Mesangial cell (primary cell): ENCODE results near the gene ZNF367. TPM values are rescaled to one million over a fixed set of nuclear protein-coding genes. Genes with fewer than 3 reads are reported as not detected.

Experiments
- total RNA-seq: library from RNA; depleted of rRNA; stranded (reverse); fragments of >200 nt; gene quantifications from 2 replicates; pipeline ENCODE4 v1.2.3, GENCODE V29; 2015

The ZNF367 gene
- total RNA-seq: 1.3 and 6.5 TPM in 2 replicates

GRCh38 chr9:96418083-96418919 lies at the start of gene ZNF367:
Gene ZNF367, minus strand, starts transcription at chr9:96418370. Its CDS starts 338 bp downstream, at chr9:96418032.

DNA sequence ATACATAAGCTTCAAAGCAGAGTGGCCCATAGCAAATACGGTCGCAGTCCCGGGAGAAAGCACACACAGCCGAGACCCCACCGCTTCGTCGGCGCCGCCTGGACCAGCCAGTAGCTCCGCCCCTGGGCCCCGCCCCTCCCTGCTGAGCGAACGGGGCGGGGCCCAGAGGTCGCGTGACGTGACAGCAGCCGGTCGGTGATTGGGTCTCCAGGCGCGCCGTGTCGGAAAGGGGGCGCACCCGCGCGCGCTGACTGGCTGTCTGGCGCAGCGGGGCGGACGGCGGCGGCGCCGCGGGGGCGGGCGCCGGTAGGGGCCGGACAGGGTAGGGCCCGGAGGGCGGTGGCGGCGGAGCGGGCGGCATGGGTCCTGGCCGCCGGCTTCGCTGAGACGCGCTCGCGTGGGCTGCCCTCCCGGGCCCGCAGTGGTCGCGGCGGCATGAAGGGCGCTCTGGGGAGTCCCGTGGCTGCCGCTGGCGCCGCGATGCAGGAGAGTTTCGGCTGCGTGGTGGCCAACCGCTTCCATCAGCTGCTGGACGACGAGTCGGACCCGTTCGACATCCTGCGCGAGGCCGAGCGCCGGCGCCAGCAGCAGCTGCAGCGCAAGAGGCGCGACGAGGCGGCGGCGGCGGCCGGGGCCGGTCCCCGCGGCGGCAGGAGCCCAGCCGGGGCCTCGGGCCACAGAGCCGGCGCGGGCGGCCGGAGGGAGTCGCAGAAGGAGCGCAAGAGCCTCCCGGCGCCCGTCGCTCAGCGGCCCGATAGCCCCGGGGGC lies 31.9 kb upstream of the ZNF367 start, which contains the start of gene HABP4:
HABP4 (plus strand) TSS at position 325 of the 768 bp plus-strand sequence; CDS start at position 436, 111 bp downstream.

DNA sequence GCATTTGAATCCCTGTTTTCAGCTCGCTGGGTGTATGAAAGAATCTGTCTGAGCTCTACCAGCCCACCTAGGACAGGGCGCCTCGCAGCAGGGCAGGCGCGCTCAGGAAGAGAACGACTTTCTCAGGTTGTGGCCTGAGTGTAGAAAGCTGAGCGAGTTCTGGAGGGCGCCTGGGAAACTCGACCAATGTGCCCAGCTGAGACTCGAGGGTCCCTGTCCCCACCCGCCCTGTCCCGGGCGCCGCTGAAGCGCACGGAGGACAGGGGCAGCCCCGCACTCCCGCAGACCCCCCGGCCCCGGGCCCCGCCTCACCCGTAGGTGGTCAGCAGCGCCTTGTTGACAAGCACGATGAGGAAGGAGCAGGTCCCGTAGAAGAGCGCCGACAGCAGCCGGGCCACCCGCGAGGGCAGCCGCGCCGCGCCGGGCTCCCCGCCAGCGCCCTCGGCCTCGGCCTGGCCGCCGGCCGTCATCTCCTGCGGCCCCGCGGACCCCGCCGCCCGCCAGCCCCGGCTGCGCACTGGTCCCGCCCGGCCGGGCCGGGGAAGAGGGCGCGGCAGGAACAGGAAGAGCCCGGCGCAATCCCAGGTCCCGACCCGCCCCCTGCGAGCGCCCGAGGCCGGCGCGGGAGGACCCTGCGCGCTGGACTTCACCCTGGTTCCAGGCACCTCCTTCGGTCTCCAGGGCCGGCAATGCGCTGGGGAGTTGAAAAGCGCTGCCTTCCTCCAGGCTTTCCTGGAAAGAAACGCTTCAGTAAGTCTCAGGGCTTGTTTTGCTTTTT lies 34.8 kb downstream of the ZNF367 start, which contains the start of gene SLC35D2:
SLC35D2 (minus strand) TSS at position 547 of the 778 bp plus-strand sequence; CDS start at position 470, 77 bp downstream.

Other genes with a start within 250 kb of the ZNF367 start
- gene HSD17B3, start 116.2 kb downstream of the ZNF367 start, total RNA-seq: 0.25 TPM in 1 of 2 replicates, not detected in the other
- 31.6 and 39.4 TPM in 2 replicates for gene SLC35D2, start 34.7 kb downstream of the ZNF367 start, total RNA-seq
- gene HABP4, start 31.8 kb upstream of the ZNF367 start, total RNA-seq: 12.9 and 22.3 TPM in 2 replicates
- 12.1 and 16.1 TPM in 2 replicates for gene CDC14B, start 201.5 kb upstream of the ZNF367 start, total RNA-seq
- gene PRXL2C, start 236.9 kb upstream of the ZNF367 start, total RNA-seq: 9.8 and 10.6 TPM in 2 replicates